HepG2 (cell line): ENCODE measurements around the gene ZNF343. TPM values are rescaled to one million over a fixed set of nuclear protein-coding genes. Genes with fewer than 3 reads are reported as not detected.

Experiments
- ATAC-seq: fragments of 200-7000 bp; cut with Tn5 transposase; 3 replicates; pipeline ENCODE4 v1.9.1; 2020; ENCODE audit warnings: mild to moderate bottlenecking, moderate library complexity
- BruUV-seq: library from RNA; stranded (reverse); fragments of 400-500 nt; replicated peaks from 2 replicates; lab custom pipeline; 2021; lab: Mats Ljungman, UMichigan
- CTCF ChIA-PET: fragments of 300-600 bp; formaldehyde crosslinking; extraction: SDS; loops from one replicate; lab custom pipeline; 2021; ENCODE audit warnings: low total read pairs, inconsistent platforms, low intra/inter-chr PET ratio; lab: Yijun Ruan, JAX
- POLR2A ChIA-PET: fragments of 350-600 bp; sonication (Branson Sonifier 250); formaldehyde crosslinking; loops from one replicate; lab custom pipeline; 2020; ENCODE audit warnings: antibody characterized with exemption, inconsistent platforms; lab: Yijun Ruan, JAX
- DNase-seq: peaks from one replicate; pipeline ENCODE4 v3.0.0-alpha.2; 2015; ENCODE audit warnings: low spot score
- FAIRE-seq: peaks from 3 replicates; lab custom pipeline; 2011; peaks lifted over from hg19 to GRCh38; lab: Jason Lieb, UNC
- H2AFZ ChIP-seq: one replicate; pipeline ENCODE4 v1.6.1; 2011; ENCODE audit warnings: low read length, inconsistent platforms
- H3K27ac ChIP-seq: fragments of 300-600 bp; 3 replicates; pipeline ENCODE4 v1.8.0; 2011; ENCODE audit warnings: mixed run types, mild to moderate bottlenecking, mixed read lengths, low read length, inconsistent platforms; ENCODE audit not compliant: insufficient read depth; ENCODE audit errors: extremely low read length
- H3K27me3 ChIP-seq, 2 experiments: fragments of 200-600 bp in 1 of 2; 2 replicates in 1 of 2; 3 replicates in 1 of 2; pipeline versions ENCODE4 v1.6.0 to v1.8.0; 2011; ENCODE audit warnings: low read length in 2 of 2, mild to moderate bottlenecking in 2 of 2, moderate library complexity in 2 of 2, inconsistent platforms in 1 of 2; ENCODE audit not compliant: insufficient read depth in 2 of 2, control insufficient read depth in 1 of 2
- H3K36me3 ChIP-seq, 2 experiments: fragments of 200-600 bp in 1 of 2; replicated peaks in 1 of 2; 2 replicates in 1 of 2; 3 replicates in 1 of 2; pipeline versions ENCODE4 v1.5.1 to v1.8.0; 2011; ENCODE audit warnings: low read length in 2 of 2, inconsistent platforms in 1 of 2; ENCODE audit not compliant: insufficient read depth in 2 of 2, control insufficient read depth in 1 of 2
- H3K4me1 ChIP-seq: 2 replicates; pipeline ENCODE4 v1.5.1; 2012; ENCODE audit warnings: low read length, inconsistent platforms; ENCODE audit not compliant: insufficient read depth
- H3K4me2 ChIP-seq: 2 replicates; pipeline ENCODE4 v1.6.0; 2011; ENCODE audit warnings: low read depth, low read length, inconsistent platforms
- H3K4me3 ChIP-seq, 3 experiments: fragments of 200-600 bp in 1 of 3; sonication (generic), shearing (Covaris generic) in 1 of 3; replicated peaks in 1 of 3; 2 replicates each; pipeline ENCODE4 v1.5.1; 2011 to 2016; ENCODE audit warnings: low read length in 3 of 3, inconsistent platforms in 2 of 3, low read depth in 2 of 3, mild to moderate bottlenecking in 2 of 3, control low read depth in 1 of 3, mixed read lengths in 1 of 3; ENCODE audit not compliant: insufficient read depth in 1 of 3
- H3K79me2 ChIP-seq: one replicate; pipeline ENCODE4 v1.6.1; 2011; ENCODE audit warnings: low read length, inconsistent platforms; ENCODE audit not compliant: insufficient read depth
- H3K9ac ChIP-seq: 2 replicates; pipeline ENCODE4 v1.6.0; 2011; ENCODE audit warnings: mild to moderate bottlenecking, low read depth, low read length, inconsistent platforms; ENCODE audit not compliant: insufficient read depth
- H3K9me3 ChIP-seq: 2 replicates; pipeline ENCODE4 v1.5.1; 2012; ENCODE audit warnings: mild to moderate bottlenecking, low read length
- H4K20me1 ChIP-seq: 2 replicates; pipeline ENCODE4 v1.6.0; 2011; ENCODE audit warnings: inconsistent platforms, mild to moderate bottlenecking, low read length, moderate library complexity; ENCODE audit not compliant: insufficient read depth
- ARHGAP35 ChIP-seq: sonication (generic); formaldehyde crosslinking; IDR thresholded peaks from 2 replicates; pipeline ENCODE4 v1.9.0; 2022; ENCODE audit warnings: mild to moderate bottlenecking, inconsistent platforms, moderate library complexity, missing genetic modification reagents, borderline replicate concordance
- BHLHE40 ChIP-seq: IDR thresholded peaks from 2 replicates; pipeline ENCODE4 v1.6.1; 2011; ENCODE audit warnings: low read length, improper control_type of control experiment
- GLMP ChIP-seq: sonication (generic); formaldehyde crosslinking; IDR thresholded peaks from 2 replicates; pipeline ENCODE4 v1.9.0; 2021; ENCODE audit warnings: missing genetic modification reagents, mild to moderate bottlenecking, borderline replicate concordance
- KDM5B ChIP-seq: sonication (generic); formaldehyde crosslinking; IDR thresholded peaks from 2 replicates; pipeline ENCODE4 v1.4.0; 2020; ENCODE audit warnings: missing genetic modification reagents, mild to moderate bottlenecking, borderline replicate concordance
- SAFB2 ChIP-seq: sonication (generic); formaldehyde crosslinking; IDR thresholded peaks from 2 replicates; pipeline ENCODE4 v1.5.1; 2020; ENCODE audit warnings: missing genetic modification reagents, low read depth, mild to moderate bottlenecking, borderline replicate concordance
- SKIL ChIP-seq: sonication (generic); formaldehyde crosslinking; IDR thresholded peaks from 2 replicates; pipeline ENCODE4 v1.8.0; 2022; ENCODE audit warnings: missing genetic modification reagents, mild to moderate bottlenecking, moderate library complexity, borderline replicate concordance
- TP53 ChIP-seq: sonication (generic); formaldehyde crosslinking; conservative IDR thresholded peaks from 2 replicates; pipeline ENCODE4 v1.4.0; 2020; ENCODE audit warnings: missing genetic modification reagents
- ZNF570 ChIP-seq: sonication (generic); formaldehyde crosslinking; IDR thresholded peaks from 2 replicates; pipeline ENCODE4 v1.4.0; 2020; ENCODE audit warnings: mild to moderate bottlenecking, missing genetic modification reagents, borderline replicate concordance
- ZNF83 ChIP-seq: sonication (generic); formaldehyde crosslinking; IDR thresholded peaks from 2 replicates; pipeline ENCODE4 v1.4.0; 2020; ENCODE audit warnings: missing genetic modification reagents, mild to moderate bottlenecking, borderline replicate concordance
- WGBS: methylation state at CpG from one replicate; pipeline ENCODE4 v1.1.6; 2017; ENCODE audit warnings: low lambda C conversion rate; 5-methylcytosine and 5-hydroxymethylcytosine counted together
- in situ Hi-C: cut with HindIII; loops from 2 replicates; pipeline ENCODE4 v1.10.0; 2017; ENCODE audit warnings: low pct_unique_long_range_greater_than_20kb; ENCODE audit not compliant: extremely low pct_ligation_motif_present
- intact Hi-C: fragments of 100-400 bp; cut with micrococcal nuclease; formaldehyde crosslinking; loops from one replicate; pipeline ENCODE4 v1.10.0; 2022; ENCODE audit not compliant: unreplicated experiment
- polyA plus RNA-seq, 8 experiments: library from polyadenylated mRNA; depleted of rRNA in 3 of 8; stranded (reverse) in 7 of 8; unstranded in 1 of 8; fragments of >200 nt; fragmentation: Illumina TruSeq in 4 of 8; extraction: Trizol in 4 of 8; gene quantifications; 2 replicates each; pipeline versions ENCODE4 v1.2.1 to v1.2.3, GENCODE V29; 2011 to 2016; ENCODE audit warnings: low read depth in 4 of 8, missing spikeins in 1 of 8, mixed read lengths in 1 of 8; ENCODE audit not compliant: insufficient read depth in 1 of 8
- total RNA-seq, 5 experiments: library from RNA; depleted of rRNA; stranded (reverse); fragments of >200 nt; fragmentation: Illumina TruSeq; extraction: Trizol; gene quantifications; 2 replicates each; pipeline ENCODE4 v1.2.3, GENCODE V29; 2016; ENCODE audit warnings: low read depth in 1 of 5
- TF ChIP-seq, protein P1 (sequence below): sonication (generic); formaldehyde crosslinking; IDR thresholded peaks from 2 replicates; pipeline ENCODE4 v1.4.0; 2020; ENCODE audit warnings: missing genetic modification reagents
- TF ChIP-seq, protein P2 (sequence below): sonication (generic); formaldehyde crosslinking; IDR thresholded peaks from 2 replicates; pipeline ENCODE4 v1.8.0; 2023; ENCODE audit warnings: mild to moderate bottlenecking, missing genetic modification reagents

The ZNF343 gene
- total and polyA plus RNA-seq, 2 of the 13 experiments (the other 11 are each of a cell fraction or from before 2014, with no cell fraction given) = 16.4 to 22.1 TPM

DNA sequence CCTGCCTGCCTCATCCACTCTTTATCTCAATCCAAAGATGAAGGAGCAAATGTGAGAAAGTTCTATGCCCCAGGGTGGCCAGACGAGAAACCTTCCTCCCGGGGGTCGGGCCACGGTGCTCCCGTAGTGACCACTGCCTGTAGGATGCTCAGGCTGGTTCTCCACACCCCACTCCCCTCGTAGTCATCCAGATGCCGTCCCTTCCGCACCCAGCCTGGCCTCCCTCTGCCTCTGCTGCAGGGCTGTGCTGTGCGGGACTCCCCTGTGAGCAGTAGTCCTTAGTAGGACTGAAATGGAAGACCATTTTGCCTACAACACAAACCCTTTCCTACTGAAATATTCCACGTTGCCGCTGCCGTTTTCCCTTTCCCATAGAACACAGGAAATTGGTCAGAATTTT lies 29.6 kb upstream of the ZNF343 start:
- Histone ChIP-seq H3K4me1 (peaks cover 31% of the 10 kb centered on the region), H3K79me2 (no peaks in the 10 kb centered on the region), H3K27ac (no peak overlapping the region), H3K4me2 (no peak overlapping the region), H2AFZ (no peak overlapping the region), H3K9me3 (no peaks in the 10 kb centered on the region), H4K20me1 (no peaks in the 10 kb centered on the region), H3K4me3 (no peak overlapping the region), H3K36me3 (no peaks in the 10 kb centered on the region), H3K27me3 (peaks cover 12 to 52% of the 10 kb centered on the region in 2 experiments; a peak in 4 of 5 replicates), H3K9ac (no peak overlapping the region)
- no TSS peak for BruUV-seq
- 36% methylated on average over 12 of the region's 12 CpGs for WGBS
- in situ Hi-C loops (no loop called here), intact Hi-C loops (no loop called here)
- no peak for ATAC-seq
- no peak for FAIRE-seq
- no peak for DNase-seq
- POLR2A ChIA-PET = interaction anchor here (2.5 kb wide), 1 partner anchor 68 kb away, joined by 11 read pairs; the partner anchor contains the start of gene SNRPB
- no peak for TF ChIP-seq KDM5B (CRISPR knock-in tag)
- no peak for TF ChIP-seq ARHGAP35 (CRISPR knock-in tag)
- no peak for TF ChIP-seq GLMP (CRISPR knock-in tag)
- TF ChIP-seq, protein P1, sequence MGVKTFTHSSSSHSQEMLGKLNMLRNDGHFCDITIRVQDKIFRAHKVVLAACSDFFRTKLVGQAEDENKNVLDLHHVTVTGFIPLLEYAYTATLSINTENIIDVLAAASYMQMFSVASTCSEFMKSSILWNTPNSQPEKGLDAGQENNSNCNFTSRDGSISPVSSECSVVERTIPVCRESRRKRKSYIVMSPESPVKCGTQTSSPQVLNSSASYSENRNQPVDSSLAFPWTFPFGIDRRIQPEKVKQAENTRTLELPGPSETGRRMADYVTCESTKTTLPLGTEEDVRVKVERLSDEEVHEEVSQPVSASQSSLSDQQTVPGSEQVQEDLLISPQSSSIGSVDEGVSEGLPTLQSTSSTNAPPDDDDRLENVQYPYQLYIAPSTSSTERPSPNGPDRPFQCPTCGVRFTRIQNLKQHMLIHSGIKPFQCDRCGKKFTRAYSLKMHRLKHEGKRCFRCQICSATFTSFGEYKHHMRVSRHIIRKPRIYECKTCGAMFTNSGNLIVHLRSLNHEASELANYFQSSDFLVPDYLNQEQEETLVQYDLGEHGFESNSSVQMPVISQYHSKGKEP (CRISPR knock-in tag) = no peak
- no peak for TF ChIP-seq ZNF83
- no peak for TF ChIP-seq SKIL (CRISPR knock-in tag)
- no peak for TF ChIP-seq BHLHE40
- TF ChIP-seq SAFB2 = no peak
- TF ChIP-seq TP53 (CRISPR knock-in tag) = no peak
- TF ChIP-seq ZNF570 = no peak
- TF ChIP-seq, protein P2, sequence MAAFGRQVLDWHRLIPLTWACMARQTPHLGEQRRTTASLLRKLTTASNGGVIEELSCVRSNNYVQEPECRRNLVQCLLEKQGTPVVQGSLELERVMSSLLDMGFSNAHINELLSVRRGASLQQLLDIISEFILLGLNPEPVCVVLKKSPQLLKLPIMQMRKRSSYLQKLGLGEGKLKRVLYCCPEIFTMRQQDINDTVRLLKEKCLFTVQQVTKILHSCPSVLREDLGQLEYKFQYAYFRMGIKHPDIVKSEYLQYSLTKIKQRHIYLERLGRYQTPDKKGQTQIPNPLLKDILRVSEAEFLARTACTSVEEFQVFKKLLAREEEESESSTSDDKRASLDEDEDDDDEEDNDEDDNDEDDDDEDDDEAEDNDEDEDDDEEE (CRISPR knock-in tag) = no peak
- CTCF ChIA-PET = no interaction called here
